Measurements from ENCODE around the gene DEF6. TPM values are rescaled to one million over a fixed set of nuclear protein-coding genes. Genes with fewer than 3 reads are reported as not detected.

DEF6 gene
- total RNA-seq, 1 donor from 2014 or later: 6.2 TPM

DNA sequence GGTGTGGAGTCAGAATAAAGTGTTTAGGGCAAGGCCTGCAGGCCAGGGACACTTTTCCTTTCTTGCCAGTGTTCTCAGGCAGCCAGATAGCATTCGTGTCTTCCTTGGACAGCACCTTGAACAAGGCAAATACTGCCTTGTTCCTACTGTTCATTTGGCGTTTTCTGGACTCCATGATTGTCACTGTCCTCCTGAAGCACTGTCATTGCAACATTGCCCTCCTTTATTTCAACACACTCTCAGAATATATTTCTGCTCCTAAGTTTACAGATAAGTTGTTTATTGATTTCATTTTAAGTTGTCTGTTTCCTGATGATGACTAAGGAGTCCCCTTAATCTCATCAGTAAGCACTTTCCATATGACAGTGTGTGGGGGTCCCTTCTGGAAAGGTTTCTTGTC is 15.1 kb upstream of the DEF6 start:
- no peaks in the 10 kb centered on the region for H3K9me3 Mint-ChIP-seq
- H3K4me1 Mint-ChIP-seq (ENCODE audit: unreplicated experiment): peaks cover 11% of the 10 kb centered on the region
- H3K27me3 Mint-ChIP-seq: no peaks in the 10 kb centered on the region
- H3K27ac Mint-ChIP-seq: no peak overlapping the region
- H3K4me3 Mint-ChIP-seq: no peak overlapping the region
- peaks cover 27% of the 10 kb centered on the region for H3K36me3 Mint-ChIP-seq
- DNase-seq (ENCODE audit: extremely low spot score, unreplicated experiment): no peak
- TF ChIP-seq, protein P1, sequence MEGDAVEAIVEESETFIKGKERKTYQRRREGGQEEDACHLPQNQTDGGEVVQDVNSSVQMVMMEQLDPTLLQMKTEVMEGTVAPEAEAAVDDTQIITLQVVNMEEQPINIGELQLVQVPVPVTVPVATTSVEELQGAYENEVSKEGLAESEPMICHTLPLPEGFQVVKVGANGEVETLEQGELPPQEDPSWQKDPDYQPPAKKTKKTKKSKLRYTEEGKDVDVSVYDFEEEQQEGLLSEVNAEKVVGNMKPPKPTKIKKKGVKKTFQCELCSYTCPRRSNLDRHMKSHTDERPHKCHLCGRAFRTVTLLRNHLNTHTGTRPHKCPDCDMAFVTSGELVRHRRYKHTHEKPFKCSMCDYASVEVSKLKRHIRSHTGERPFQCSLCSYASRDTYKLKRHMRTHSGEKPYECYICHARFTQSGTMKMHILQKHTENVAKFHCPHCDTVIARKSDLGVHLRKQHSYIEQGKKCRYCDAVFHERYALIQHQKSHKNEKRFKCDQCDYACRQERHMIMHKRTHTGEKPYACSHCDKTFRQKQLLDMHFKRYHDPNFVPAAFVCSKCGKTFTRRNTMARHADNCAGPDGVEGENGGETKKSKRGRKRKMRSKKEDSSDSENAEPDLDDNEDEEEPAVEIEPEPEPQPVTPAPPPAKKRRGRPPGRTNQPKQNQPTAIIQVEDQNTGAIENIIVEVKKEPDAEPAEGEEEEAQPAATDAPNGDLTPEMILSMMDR (conservative IDR thresholded peaks at IDR 0.05): no peak

DNA sequence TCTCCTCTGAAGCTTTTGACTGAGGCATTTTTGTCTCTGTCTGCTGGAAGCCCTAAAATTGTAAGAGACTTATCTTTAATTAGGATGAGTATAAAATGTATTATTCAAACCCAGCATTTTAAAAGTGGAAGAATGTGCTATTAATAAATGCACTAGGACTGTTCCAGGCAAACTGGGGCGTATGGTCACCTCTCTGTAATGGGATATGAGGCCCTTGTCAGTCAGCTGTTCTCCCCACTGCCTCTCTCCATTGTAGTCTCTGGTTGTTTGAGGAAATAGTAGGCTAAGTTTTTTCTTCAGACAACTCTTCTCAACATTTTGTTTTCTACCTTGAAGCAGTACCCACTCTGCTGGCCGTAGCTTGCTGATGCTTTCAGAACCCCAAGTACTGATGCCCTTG is 14.3 kb upstream of the DEF6 start:
- DNase-seq (ENCODE audit: extremely low spot score, unreplicated experiment): no peak
- Mint-ChIP-seq H3K4me3 (no peak overlapping the region), H3K9me3 (no peaks in the 10 kb centered on the region), H3K27ac (no peak overlapping the region), H3K36me3 (peaks cover 27% of the 10 kb centered on the region), H3K27me3 (no peaks in the 10 kb centered on the region), H3K4me1 (ENCODE audit: unreplicated experiment) (peaks cover 11% of the 10 kb centered on the region)
- TF ChIP-seq, protein P1 (conservative IDR thresholded peaks at IDR 0.05): no peak

DNA sequence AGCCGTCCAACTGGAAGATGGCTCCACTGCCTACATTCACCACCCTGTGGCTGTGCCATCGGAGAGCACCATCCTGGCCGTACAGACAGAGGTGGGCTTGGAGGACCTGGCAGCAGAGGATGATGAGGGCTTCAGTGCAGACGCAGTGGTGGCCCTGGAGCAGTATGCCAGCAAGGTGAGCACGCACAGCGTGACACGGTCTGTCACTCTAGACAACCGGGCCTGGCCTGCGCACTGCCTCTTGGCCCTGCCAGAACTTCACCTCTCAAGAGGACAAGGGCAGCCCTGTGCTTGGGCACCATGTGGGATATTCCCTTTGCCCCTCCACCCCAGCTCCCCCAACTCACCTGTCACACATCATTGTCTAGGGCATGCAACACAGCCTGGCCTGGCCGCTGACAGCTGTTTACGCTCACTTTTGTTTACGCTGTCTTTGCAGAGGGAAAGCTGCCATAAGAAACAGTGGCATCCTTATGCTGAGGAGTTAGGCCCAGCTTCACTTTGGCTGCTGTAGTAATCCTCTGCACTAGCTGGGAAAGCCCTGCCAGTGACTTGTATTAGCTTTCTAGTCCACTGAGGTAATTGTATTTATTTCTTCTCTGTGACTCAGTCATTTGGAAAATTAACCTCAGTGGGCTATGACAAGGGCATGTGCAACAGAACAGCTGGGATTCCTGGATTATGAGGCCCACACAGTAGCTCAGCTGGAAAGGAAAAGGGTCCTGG is 9.8 kb upstream of the DEF6 start:
- Mint-ChIP-seq H3K27me3 (no peaks in the 10 kb centered on the region), H3K9me3 (no peaks in the 10 kb centered on the region)

DNA sequence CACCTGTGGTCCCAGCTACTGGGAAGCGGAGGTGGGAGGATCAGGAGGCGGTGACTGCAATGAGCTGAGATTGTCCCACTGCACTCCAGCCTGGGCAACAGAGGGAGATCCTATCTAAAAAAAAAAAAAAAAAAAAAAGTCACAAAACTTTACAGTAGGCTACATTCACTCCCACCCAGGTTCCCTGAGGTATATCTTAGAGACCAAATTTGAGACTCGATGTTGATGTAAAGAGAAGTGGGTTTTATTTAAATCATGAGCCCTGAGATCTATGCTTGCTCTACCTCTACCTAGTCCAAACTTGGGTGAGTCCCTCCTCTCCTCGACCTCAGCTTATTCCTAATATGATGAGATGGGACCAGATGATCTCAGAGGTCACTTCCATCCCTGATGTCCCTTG is 8.8 kb upstream of the DEF6 start:
- no peaks in the 10 kb centered on the region for H3K9me3 Mint-ChIP-seq
- H3K4me1 Mint-ChIP-seq (ENCODE audit: unreplicated experiment): no peaks in the 10 kb centered on the region
- TF ChIP-seq, protein P1 (conservative IDR thresholded peaks at IDR 0.05): no peak
- no peak for DNase-seq (ENCODE audit: extremely low spot score, unreplicated experiment)
- H3K27ac Mint-ChIP-seq: no peak overlapping the region
- H3K36me3 Mint-ChIP-seq: peaks cover 14% of the 10 kb centered on the region
- H3K4me3 Mint-ChIP-seq: no peak overlapping the region
- H3K27me3 Mint-ChIP-seq: no peaks in the 10 kb centered on the region

More for the DNA sequence above, 9.8 kb upstream of the DEF6 start:
- H3K4me1 Mint-ChIP-seq (ENCODE audit: unreplicated experiment): no peaks in the 10 kb centered on the region
- H3K4me3 Mint-ChIP-seq: no peak overlapping the region
- TF ChIP-seq, protein P1 (conservative IDR thresholded peaks at IDR 0.05): no peak
- peaks cover 20% of the 10 kb centered on the region for H3K36me3 Mint-ChIP-seq
- no peak for DNase-seq (ENCODE audit: extremely low spot score, unreplicated experiment)
- no peak overlapping the region for H3K27ac Mint-ChIP-seq

DNA sequence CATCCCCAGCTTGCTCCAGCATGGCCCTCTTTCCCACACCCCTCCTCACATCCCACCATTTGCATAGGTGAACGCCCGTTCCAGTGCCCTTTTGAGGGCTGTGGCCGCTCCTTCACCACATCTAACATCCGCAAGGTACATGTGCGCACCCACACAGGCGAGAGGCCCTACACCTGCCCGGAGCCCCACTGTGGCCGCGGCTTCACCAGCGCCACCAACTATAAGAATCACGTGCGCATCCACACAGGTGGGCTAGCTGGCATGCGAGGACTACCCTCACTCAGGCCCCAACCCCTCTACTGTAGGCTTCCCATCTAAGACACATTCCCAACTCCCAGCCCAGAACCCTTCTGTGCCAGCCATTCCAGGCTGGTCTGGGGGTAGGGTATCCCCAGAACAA is 6.1 kb upstream of the DEF6 start:
- peaks cover 11% of the 10 kb centered on the region for H3K36me3 Mint-ChIP-seq
- TF ChIP-seq, protein P1 (conservative IDR thresholded peaks at IDR 0.05): no peak
- no peaks in the 10 kb centered on the region for H3K27me3 Mint-ChIP-seq
- no peaks in the 10 kb centered on the region for H3K9me3 Mint-ChIP-seq
- H3K27ac Mint-ChIP-seq: no peak overlapping the region
- no peaks in the 10 kb centered on the region for H3K4me1 Mint-ChIP-seq (ENCODE audit: unreplicated experiment)
- no peak overlapping the region for H3K4me3 Mint-ChIP-seq
- no peak for DNase-seq (ENCODE audit: extremely low spot score, unreplicated experiment)

Data from type B pancreatic cell (in vitro differentiated cells).